NCI-H460 (cell line): ENCODE measurements around the gene KMO. TPM values are rescaled to one million over a fixed set of nuclear protein-coding genes. Genes with fewer than 3 reads are reported as not detected.

ENCODE experiments used
- DNase-seq: peaks from one replicate; pipeline ENCODE4 v3.0.0-alpha.2; 2016; ENCODE audit warnings: low read depth; ENCODE audit errors: extremely low read depth
- total RNA-seq: library from RNA; depleted of rRNA; stranded (reverse); fragments of >200 nt; shearing (Covaris generic); gene quantifications from 2 replicates; pipeline ENCODE4 v1.2.3, GENCODE V29; 2014

The KMO gene
- total RNA-seq, 1 experiment from 2014 or later: 0.35 TPM

GRCh38 chr1:241622669-241623068 lies 90.5 kb downstream of the KMO start:
- DNase-seq: no peak

GRCh38 chr1:241624935-241625334 lies 92.8 kb downstream of the KMO start:
- no peak for DNase-seq

- peak; percentile 73 for DNase-seq
These were observed 95.5 kb downstream of the KMO start for GRCh38 chr1:241627453-241628259.

GRCh38 chr1:241630005-241630404 lies 97.8 kb downstream of the KMO start:
- no peak for DNase-seq

GRCh38 chr1:241630476-241630875 lies 98.3 kb downstream of the KMO start:
- no peak for DNase-seq

- DNase-seq: no peak
These were observed 98.7 kb downstream of the KMO start for GRCh38 chr1:241630899-241631298.

GRCh38 chr1:241631674-241632073 lies 99.5 kb downstream of the KMO start:
- no peak for DNase-seq

- no peak for DNase-seq
These were observed 100.8 kb downstream of the KMO start for GRCh38 chr1:241632987-241633386.

GRCh38 chr1:241635556-241636152 lies 103.5 kb downstream of the KMO start:
- DNase-seq: no peak

- DNase-seq: no peak
These were observed 104.1 kb downstream of the KMO start for GRCh38 chr1:241636291-241636690.

- DNase-seq: no peak
These were observed 104.9 kb downstream of the KMO start for GRCh38 chr1:241637046-241637590.

- DNase-seq: no peak
These were observed 105.4 kb downstream of the KMO start for GRCh38 chr1:241637604-241638003.

GRCh38 chr1:241638099-241638682 lies 106.0 kb downstream of the KMO start:
- DNase-seq: no peak

GRCh38 chr1:241638909-241639622 lies 106.9 kb downstream of the KMO start:
- DNase-seq: no peak

GRCh38 chr1:241639623-241640148 lies 107.5 kb downstream of the KMO start:
- DNase-seq: peak; percentile 30

- DNase-seq: peak; percentile 95
These were observed 108.1 kb downstream of the KMO start, which contains the start of the genes CHML and OPN3 for GRCh38 chr1:241640149-241640866. TSS of gene CHML (minus strand) at chr1:241640369. CDS start at chr1:241635766, 4,603 bp downstream. TSS of gene OPN3 (minus strand) at chr1:241640369. CDS start at chr1:241640254, 115 bp downstream.

- DNase-seq: peak; percentile 97
These were observed 108.9 kb downstream of the KMO start for GRCh38 chr1:241640867-241641622.

GRCh38 chr1:241641773-241642592 lies 109.8 kb downstream of the KMO start:
- peak; percentile 90 for DNase-seq
